Psoas muscle (tissue), 8 donors: ENCODE data around the gene SLCO1C1. TPM values are rescaled to one million over a fixed set of nuclear protein-coding genes. Genes with fewer than 3 reads are reported as not detected.

Experiments
- ATAC-seq, 4 donors: fragments of 200-7000 bp; cut with Tn5 transposase; one replicate each; pipeline ENCODE4 v1.9.1; 2020; ENCODE audit warnings: moderate library complexity in 3 of 4, mild to moderate bottlenecking in 2 of 4
- DNase-seq, 2 donors: peaks; one replicate each; pipeline ENCODE4 v3.0.0-alpha.2; 2020
- H3K27ac ChIP-seq: fragments of 200-600 bp; one replicate; pipeline ENCODE4 v1.8.0; 2022
- H3K27me3 ChIP-seq, 3 donors: fragments of 200-600 bp in 1 of 3; one replicate each; pipeline versions ENCODE4 v1.6.1 to v1.8.0; 2013 to 2022; ENCODE audit warnings: low read length in 2 of 3, mild to moderate bottlenecking in 2 of 3, moderate library complexity in 1 of 3; ENCODE audit not compliant: insufficient read depth in 3 of 3
- H3K36me3 ChIP-seq, 2 donors: fragments of 200-600 bp in 1 of 2; one replicate each; pipeline versions ENCODE4 v1.6.1 to v1.8.0; 2013 to 2022; ENCODE audit warnings: low read depth in 1 of 2, mild to moderate bottlenecking in 1 of 2, moderate library complexity in 1 of 2; ENCODE audit not compliant: insufficient read depth in 1 of 2
- H3K4me1 ChIP-seq: fragments of 200-600 bp; one replicate; pipeline ENCODE4 v1.8.0; 2022
- H3K4me3 ChIP-seq: fragments of 200-600 bp; one replicate; pipeline ENCODE4 v1.8.0; 2022; ENCODE audit warnings: mild to moderate bottlenecking
- H3K9me3 ChIP-seq: fragments of 200-600 bp; one replicate; pipeline ENCODE4 v1.8.0; 2022
- CTCF ChIP-seq: fragments of 200-600 bp; IDR thresholded peaks from one replicate; pipeline ENCODE4 v1.8.0; 2022; ENCODE audit warnings: antibody characterized with exemption
- WGBS, 3 donors: extraction: QIAGEN DNeasy Blood & Tissue Kit; methylation state at CpG; one replicate each; pipeline versions ENCODE4 v1.1.6 to v1.1.7; 2013; 5-methylcytosine and 5-hydroxymethylcytosine counted together
- intact Hi-C, 2 donors: fragments of 100-400 bp; cut with DNase I; formaldehyde crosslinking; loops; one replicate each; pipeline versions ENCODE4 v1.11.0 to v1.14.2; 2022
- polyA plus RNA-seq, 3 donors: library from polyadenylated mRNA; stranded (reverse); fragments of 200-250 nt; gene quantifications; one replicate each; pipeline ENCODE4 v1.2.3, GENCODE V29; 2013
- total RNA-seq, 4 donors: library from RNA; stranded (reverse); fragmentation: NEBNext Ultra II Directional in 2 of 4; extraction: Animal tissue kit (Norgen Biotek cat#: 25700) in 2 of 4; gene quantifications; one replicate each; pipeline versions ENCODE4 v1.2.1 to v1.2.4, GENCODE V29; 2021 to 2023
- donor health status: healthy with polysubstance abuse.
- donor health status: DM: no; HTN: no; CAD: no; lungs with moderate emphysema.
- donor health status: Bipolar disorder and iron deficiency.
- donor health status: healthy.
- donor health status: DM: yes; HTN: yes; CAD: no.
- donor health status: DM: no; HTN: no; CAD: no.
- donor health status: DM: no; HTN: no; CAD: no.
- donor health status: DM: yes; HTN: yes; CAD: no.

SLCO1C1 gene
- total and polyA plus RNA-seq, 7 donors, result 0.26 to 0.29 TPM; not detected in 5

DNA sequence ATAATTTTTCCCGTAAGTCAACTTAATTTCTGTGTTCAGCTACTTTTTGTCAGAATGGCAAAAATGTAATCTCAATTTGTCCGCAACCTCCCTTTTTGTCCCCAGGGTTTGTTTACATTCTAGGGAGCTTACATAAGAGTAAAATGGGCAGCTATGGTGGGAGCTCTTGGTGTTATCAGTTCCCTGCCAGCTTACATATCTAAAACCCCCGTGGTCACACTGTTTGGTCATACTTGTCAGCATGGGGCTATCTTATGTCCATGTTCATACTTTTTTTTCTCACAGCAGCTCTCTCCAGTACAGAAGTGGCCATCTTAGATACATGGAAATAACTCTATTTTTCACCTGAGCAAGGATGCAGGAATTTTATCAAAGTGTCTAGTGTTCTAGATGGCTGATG lies 16.7 kb downstream of the SLCO1C1 start:
- H3K4me1 ChIP-seq, result no peaks in the 10 kb centered on the region
- no peak for TF ChIP-seq CTCF
- H3K36me3 ChIP-seq, result no peaks in the 10 kb centered on the region
- no peaks in the 10 kb centered on the region for H3K9me3 ChIP-seq
- DNase-seq (no peak), ATAC-seq (no peak)
- intact Hi-C loops, result no loop called here
- H3K4me3 ChIP-seq, result no peak overlapping the region
- 60 to 71% (median 68%) methylated on average over 3 of the region's 3 CpGs for WGBS, 3 donors
- H3K27ac ChIP-seq, result no peak overlapping the region
- H3K27me3 ChIP-seq, result no peaks in the 10 kb centered on the region

- Histone ChIP-seq H3K4me1 (no peaks in the 10 kb centered on the region), H3K4me3 (no peak overlapping the region), H3K9me3 (no peaks in the 10 kb centered on the region), H3K36me3 (no peaks in the 10 kb centered on the region), H3K27ac (no peak overlapping the region), H3K27me3 (no peaks in the 10 kb centered on the region)
- intact Hi-C loops, result no loop called here
- no peak for DNase-seq
- ATAC-seq, result no peak
- TF ChIP-seq CTCF, result no peak
- 59 to 62% (median 60%) methylated on average over 2 of the region's 2 CpGs for WGBS, 3 donors
These were observed 20.9 kb downstream of the SLCO1C1 start for GRCh38 chr12:20716037-20716436.

- no peak overlapping the region for H3K4me3 ChIP-seq
- TF ChIP-seq CTCF, result no peak
- no peaks in the 10 kb centered on the region for H3K9me3 ChIP-seq
- intact Hi-C loops, result no loop called here
- DNase-seq (no peak), ATAC-seq (no peak)
- H3K4me1 ChIP-seq, result no peaks in the 10 kb centered on the region
- no peak overlapping the region for H3K27ac ChIP-seq
- H3K36me3 ChIP-seq, result no peaks in the 10 kb centered on the region
- H3K27me3 ChIP-seq, result no peaks in the 10 kb centered on the region
- 74 to 85% (median 81%) methylated on average over 1 of the region's 1 CpG for WGBS, 3 donors
These were observed 21.9 kb downstream of the SLCO1C1 start for GRCh38 chr12:20716985-20717384.

GRCh38 chr12:20718294-20718693 lies 23.2 kb downstream of the SLCO1C1 start:
- Histone ChIP-seq H3K27me3 (no peaks in the 10 kb centered on the region), H3K4me3 (no peak overlapping the region), H3K27ac (no peak overlapping the region), H3K4me1 (no peaks in the 10 kb centered on the region), H3K9me3 (no peaks in the 10 kb centered on the region), H3K36me3 (no peaks in the 10 kb centered on the region)
- intact Hi-C loops, result no loop called here
- DNase-seq (no peak), ATAC-seq (no peak)
- no peak for TF ChIP-seq CTCF
- 84 to 87% (median 85%) methylated on average over 4 of the region's 4 CpGs for WGBS, 3 donors

GRCh38 chr12:20722142-20722541 lies 27.0 kb downstream of the SLCO1C1 start:
- TF ChIP-seq CTCF, result no peak
- Histone ChIP-seq H3K9me3 (no peaks in the 10 kb centered on the region), H3K36me3 (no peaks in the 10 kb centered on the region), H3K27me3 (no peaks in the 10 kb centered on the region), H3K27ac (no peak overlapping the region), H3K4me3 (no peak overlapping the region), H3K4me1 (no peaks in the 10 kb centered on the region)
- WGBS, 3 donors, result 33 to 59% (median 52%) methylated on average over 1 of the region's 1 CpG
- intact Hi-C loops, result no loop called here
- DNase-seq (no peak), ATAC-seq (no peak)
